Measurements from ENCODE around the gene XCR1. TPM values are rescaled to one million over a fixed set of nuclear protein-coding genes. Genes with fewer than 3 reads are reported as not detected.

The XCR1 gene
- total RNA-seq, 4 donors from 2014 or later, result under 0.01 to 0.07 (median 0.04) TPM; not detected in 1

DNA sequence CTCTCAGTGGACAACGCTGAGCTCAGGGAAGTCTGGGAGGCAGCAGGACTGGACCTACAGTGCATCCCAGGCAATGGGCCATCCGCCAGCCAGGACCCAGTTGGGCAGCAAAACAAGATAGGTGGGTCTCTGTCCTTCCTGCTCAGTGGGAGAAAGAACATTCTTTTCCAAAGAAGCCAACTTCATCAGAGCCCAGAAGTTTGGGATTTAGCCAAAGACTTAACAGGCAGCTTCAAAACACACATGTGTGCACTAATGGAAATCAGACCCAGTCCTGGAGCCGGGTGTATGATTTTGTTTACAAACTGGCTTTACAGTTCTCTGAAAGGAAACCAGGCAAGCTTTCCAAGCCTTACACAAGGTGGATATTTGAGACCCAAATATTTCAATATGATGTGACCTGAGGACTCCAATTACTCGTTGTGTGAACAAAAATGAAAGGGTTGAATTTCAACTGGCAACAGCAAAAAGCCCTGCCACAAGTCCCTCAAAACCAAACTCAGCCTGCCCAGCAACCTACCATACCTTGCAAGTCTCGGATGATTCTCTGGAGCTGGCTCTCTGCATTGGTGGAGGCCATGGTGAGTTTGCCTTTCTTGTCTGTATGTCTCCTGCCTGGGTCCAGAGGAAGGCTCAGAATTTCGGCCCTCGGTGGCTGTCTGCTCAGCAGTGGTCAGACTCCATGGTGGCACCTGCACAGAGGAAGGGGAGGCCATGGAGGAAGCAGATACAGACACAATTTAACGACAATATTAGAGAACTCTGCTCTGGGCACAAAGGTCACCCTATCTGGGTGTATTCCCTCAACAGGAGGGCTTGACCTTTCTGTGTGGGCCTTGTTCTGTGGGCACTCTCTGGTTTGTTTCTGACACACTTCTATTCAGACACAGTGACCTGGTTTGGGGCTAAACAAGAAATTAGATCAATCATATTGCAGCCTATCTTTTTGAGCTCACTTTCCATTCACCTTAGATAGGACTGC is 42.7 kb downstream of the XCR1 start:
- no peak for ATAC-seq
- no peaks in the 10 kb centered on the region for H3K9me3 ChIP-seq
- no peak overlapping the region for H3K4me3 ChIP-seq
- TF ChIP-seq EP300 (IDR thresholded peaks at IDR 0.05) (no peak), POLR2AphosphoS5 (IDR thresholded peaks at IDR 0.05) (peak; percentile 76), POLR2A (IDR thresholded peaks at IDR 0.05) (no peak)
- TF ChIP-seq, protein P1, sequence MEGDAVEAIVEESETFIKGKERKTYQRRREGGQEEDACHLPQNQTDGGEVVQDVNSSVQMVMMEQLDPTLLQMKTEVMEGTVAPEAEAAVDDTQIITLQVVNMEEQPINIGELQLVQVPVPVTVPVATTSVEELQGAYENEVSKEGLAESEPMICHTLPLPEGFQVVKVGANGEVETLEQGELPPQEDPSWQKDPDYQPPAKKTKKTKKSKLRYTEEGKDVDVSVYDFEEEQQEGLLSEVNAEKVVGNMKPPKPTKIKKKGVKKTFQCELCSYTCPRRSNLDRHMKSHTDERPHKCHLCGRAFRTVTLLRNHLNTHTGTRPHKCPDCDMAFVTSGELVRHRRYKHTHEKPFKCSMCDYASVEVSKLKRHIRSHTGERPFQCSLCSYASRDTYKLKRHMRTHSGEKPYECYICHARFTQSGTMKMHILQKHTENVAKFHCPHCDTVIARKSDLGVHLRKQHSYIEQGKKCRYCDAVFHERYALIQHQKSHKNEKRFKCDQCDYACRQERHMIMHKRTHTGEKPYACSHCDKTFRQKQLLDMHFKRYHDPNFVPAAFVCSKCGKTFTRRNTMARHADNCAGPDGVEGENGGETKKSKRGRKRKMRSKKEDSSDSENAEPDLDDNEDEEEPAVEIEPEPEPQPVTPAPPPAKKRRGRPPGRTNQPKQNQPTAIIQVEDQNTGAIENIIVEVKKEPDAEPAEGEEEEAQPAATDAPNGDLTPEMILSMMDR (IDR thresholded peaks at IDR 0.05), result no peak
- H3K27me3 ChIP-seq, result no peaks in the 10 kb centered on the region
- H3K27ac ChIP-seq, result peak overlapping the region; percentile 26 to 86 (median 82)
- H3K36me3 ChIP-seq, result peaks cover 0 to 50% of the 10 kb centered on the region in 2 donors
- WGBS, 2 donors (ENCODE audit: low coverage in 1 of 2), result 25 to 40% methylated on average over 3 to 4 of the region's 8 CpGs
- H3K4me1 ChIP-seq, result peaks cover 23 to 71% (median 48%) of the 10 kb centered on the region in 3 donors

DNA sequence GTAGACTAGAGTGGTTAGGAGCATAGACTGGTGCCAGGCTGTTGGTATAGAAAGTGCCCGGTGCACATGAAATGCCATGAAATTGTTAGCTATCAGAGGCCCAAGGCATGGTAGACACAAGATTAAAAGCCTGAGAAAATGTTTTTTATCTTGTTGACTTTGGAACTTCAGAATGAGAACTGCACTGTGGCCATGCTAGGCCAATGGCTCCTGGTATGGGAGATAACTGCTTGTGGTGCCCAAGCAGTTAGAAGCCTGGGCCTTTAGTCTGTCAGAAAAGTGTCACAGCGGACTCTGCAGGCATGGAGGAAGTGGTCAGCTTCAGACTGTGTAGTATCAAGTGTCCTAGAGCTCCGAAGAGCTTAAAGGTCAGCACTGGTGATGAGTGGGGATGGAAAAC is 43.5 kb downstream of the XCR1 start:
- 77 to 100% methylated on average over 1 to 3 of the region's 3 CpGs for WGBS, 2 donors (ENCODE audit: low coverage in 1 of 2)
- Histone ChIP-seq H3K36me3 (peaks cover 0 to 57% of the 10 kb centered on the region in 2 donors), H3K9me3 (no peaks in the 10 kb centered on the region), H3K27ac (peak overlapping the region; percentile 26 to 86 (median 82)), H3K4me1 (peaks cover 18 to 66% (median 40%) of the 10 kb centered on the region in 3 donors), H3K4me3 (no peak overlapping the region), H3K27me3 (no peaks in the 10 kb centered on the region)
- no peak for TF ChIP-seq POLR2AphosphoS5 (IDR thresholded peaks at IDR 0.05)
- TF ChIP-seq, protein P1 (IDR thresholded peaks at IDR 0.05), result no peak
- TF ChIP-seq EP300 (IDR thresholded peaks at IDR 0.05), result no peak
- TF ChIP-seq POLR2A (IDR thresholded peaks at IDR 0.05), result no peak
- no peak for ATAC-seq

DNA sequence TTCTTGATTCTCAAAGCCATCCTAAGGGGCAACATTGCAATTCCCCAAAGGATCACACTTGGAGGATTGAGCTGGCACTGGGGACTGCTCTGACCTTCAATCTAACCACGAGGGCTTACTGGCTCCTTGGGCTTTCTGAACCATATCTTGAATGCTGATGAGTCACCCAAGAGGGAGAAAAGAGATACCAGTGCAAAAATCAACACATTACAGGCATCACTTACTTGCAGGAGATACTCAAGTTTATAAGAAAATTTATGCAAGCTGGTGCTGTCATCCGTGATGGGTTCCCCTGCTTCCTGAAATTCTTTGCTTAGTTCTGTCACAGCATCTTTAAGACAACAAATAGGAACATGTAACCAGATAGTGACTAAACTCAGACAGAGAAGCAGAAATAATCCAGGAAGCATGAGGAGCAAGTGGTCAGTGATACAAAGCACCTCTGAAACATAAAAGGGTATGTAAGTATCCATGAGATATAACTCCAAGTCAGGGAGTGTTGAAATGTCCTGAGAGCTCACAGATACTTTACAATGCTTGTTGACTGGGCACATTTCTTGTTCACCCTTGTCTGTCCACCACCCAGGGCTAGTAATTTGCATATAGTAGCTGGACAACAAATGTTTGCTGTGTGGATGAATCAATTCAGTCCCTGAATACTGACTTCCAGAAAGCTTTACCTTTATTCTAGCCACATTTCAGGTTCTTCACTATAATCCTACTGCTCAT is 45.8 kb downstream of the XCR1 start:
- no peak overlapping the region for H3K4me3 ChIP-seq
- no peaks in the 10 kb centered on the region for H3K27me3 ChIP-seq
- H3K36me3 ChIP-seq, result peaks cover 0 to 79% of the 10 kb centered on the region in 2 donors
- TF ChIP-seq EP300 (IDR thresholded peaks at IDR 0.05) (no peak), POLR2A (IDR thresholded peaks at IDR 0.05) (no peak), POLR2AphosphoS5 (IDR thresholded peaks at IDR 0.05) (no peak)
- TF ChIP-seq, protein P1 (IDR thresholded peaks at IDR 0.05), result no peak
- ATAC-seq, result no peak
- H3K4me1 ChIP-seq, result peaks cover 0 to 43% (median 18%) of the 10 kb centered on the region in 3 donors
- 49 to 85% methylated on average over 2 of the region's 2 CpGs for WGBS, 2 donors (ENCODE audit: low coverage in 1 of 2)
- H3K9me3 ChIP-seq, result no peaks in the 10 kb centered on the region
- H3K27ac ChIP-seq, result no peak overlapping the region

DNA sequence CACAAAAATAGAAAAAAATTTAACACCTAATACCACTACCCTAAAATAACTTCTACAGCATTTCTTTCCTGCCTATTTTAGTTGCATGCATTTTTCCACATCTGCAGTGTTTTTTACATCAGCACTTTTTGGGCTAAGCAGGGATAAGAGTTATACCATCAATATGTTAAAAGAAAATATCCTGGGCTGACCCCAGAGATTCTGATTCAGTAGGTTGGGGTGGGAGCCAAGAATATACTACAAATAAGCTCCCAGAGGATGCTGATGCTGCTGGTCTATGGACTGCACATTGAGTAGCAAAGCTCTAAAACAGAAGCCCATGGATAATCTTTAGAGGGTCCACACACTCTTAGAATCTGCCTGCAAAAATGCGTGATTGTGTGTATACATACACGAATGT is 46.5 kb downstream of the XCR1 start:
- 67 to 94% methylated on average over 2 of the region's 2 CpGs for WGBS, 2 donors (ENCODE audit: low coverage in 1 of 2)
- no peak for TF ChIP-seq POLR2AphosphoS5 (IDR thresholded peaks at IDR 0.05)
- TF ChIP-seq, protein P1 (IDR thresholded peaks at IDR 0.05), result no peak
- Histone ChIP-seq H3K27ac (no peak overlapping the region), H3K4me3 (no peak overlapping the region), H3K36me3 (peaks cover 0 to 86% of the 10 kb centered on the region in 2 donors), H3K9me3 (no peaks in the 10 kb centered on the region), H3K4me1 (peaks cover 0 to 36% (median 11%) of the 10 kb centered on the region in 3 donors), H3K27me3 (no peaks in the 10 kb centered on the region)
- no peak for ATAC-seq
